GM12878 (cell line): ENCODE measurements around the gene SLC39A11.

Experiments used
- E2F8 ChIP-seq: fragments of 450-650 bp; IDR thresholded peaks from 2 replicates; pipeline ENCODE4 v1.6.1; 2018; ENCODE audit warnings: mild to moderate bottlenecking, low read depth, moderate library complexity; ENCODE audit not compliant: partially characterized antibody
- MTA3 ChIP-seq: IDR thresholded peaks from 2 replicates; pipeline ENCODE4 v1.6.1; 2012; ENCODE audit warnings: low read length, inconsistent platforms, borderline replicate concordance

DNA sequence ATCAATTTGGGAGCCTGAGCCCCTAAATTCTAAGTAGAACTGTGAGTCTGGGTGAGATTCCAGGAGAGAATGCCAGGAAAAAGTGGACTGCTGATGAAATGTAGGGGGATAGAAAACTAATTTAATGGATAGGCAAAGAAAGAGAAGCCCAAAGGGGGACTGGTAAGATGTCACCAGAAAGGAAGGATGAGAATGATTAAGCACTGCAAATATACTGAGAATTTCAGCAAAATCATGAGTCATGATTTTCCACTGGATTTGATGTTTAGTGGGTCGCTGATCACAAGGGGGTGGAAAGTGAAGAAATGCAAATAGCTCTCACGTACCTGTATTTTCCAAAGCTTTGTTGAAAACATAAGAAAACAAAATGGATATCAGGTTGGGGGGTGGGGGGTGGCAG, 201.8 kb downstream of the SLC39A11 start:
- TF ChIP-seq E2F8, result no peak
- no peak for TF ChIP-seq MTA3
